ENCODE results near the gene SPHK2. TPM values are rescaled to one million over a fixed set of nuclear protein-coding genes. Genes with fewer than 3 reads are reported as not detected.

SPHK2 gene
- total and polyA plus RNA-seq, 11 donors = 5.6 to 13.1 (median 9.5) TPM

GRCh38 chr19:48595171-48595570 lies 24.1 kb upstream of the SPHK2 start:
- 85 to 90% (median 89%) methylated on average over 9 of the region's 9 CpGs for WGBS, 4 donors
- Histone ChIP-seq H3K4me1 (no peaks in the 10 kb centered on the region), H3K27me3 (peaks cover 0 to 12% (median 0%) of the 10 kb centered on the region in 9 donors), H3K4me3 (no peak overlapping the region), H3K36me3 (no peaks in the 10 kb centered on the region), H3K27ac (no peak overlapping the region), H3K9me3 (no peaks in the 10 kb centered on the region)
- ATAC-seq = no peak
- DNase-seq = no peak
- no peak for TF ChIP-seq POLR2A (IDR thresholded peaks at IDR 0.05)
- no peak for TF ChIP-seq CTCF (IDR thresholded peaks at IDR 0.05)
- intact Hi-C loops (cut with DNase I) = no loop called here

- intact Hi-C loops (cut with DNase I) = no loop called here
- Histone ChIP-seq H3K4me1 (no peaks in the 10 kb centered on the region), H3K36me3 (no peaks in the 10 kb centered on the region), H3K9me3 (no peaks in the 10 kb centered on the region), H3K4me3 (no peak overlapping the region), H3K27me3 (peaks cover 0 to 12% (median 0%) of the 10 kb centered on the region in 9 donors), H3K27ac (no peak overlapping the region)
- no peak for TF ChIP-seq CTCF (IDR thresholded peaks at IDR 0.05)
- TF ChIP-seq POLR2A (IDR thresholded peaks at IDR 0.05) = no peak
- no peak for DNase-seq
- 66 to 72% (median 67%) methylated on average over 6 of the region's 6 CpGs for WGBS, 4 donors
- peak in 1 of 4 donors; percentile 14 for ATAC-seq
Observed at GRCh38 chr19:48595833-48596232, 23.5 kb upstream of the SPHK2 start.

GRCh38 chr19:48596237-48596636 lies 23.1 kb upstream of the SPHK2 start:
- Histone ChIP-seq H3K27ac (no peak overlapping the region), H3K36me3 (no peaks in the 10 kb centered on the region), H3K4me1 (no peaks in the 10 kb centered on the region), H3K9me3 (no peaks in the 10 kb centered on the region), H3K4me3 (no peak overlapping the region), H3K27me3 (peaks cover 0 to 12% (median 0%) of the 10 kb centered on the region in 9 donors)
- DNase-seq (no peak), ATAC-seq (no peak)
- intact Hi-C loops (cut with DNase I) = no loop called here
- no peak for TF ChIP-seq CTCF (IDR thresholded peaks at IDR 0.05)
- WGBS, 4 donors = 84 to 89% (median 86%) methylated on average over 4 of the region's 4 CpGs

- ATAC-seq (no peak), DNase-seq (no peak)
- no peaks in the 10 kb centered on the region for H3K36me3 ChIP-seq
- intact Hi-C loops (cut with DNase I) = no loop called here
- H3K27me3 ChIP-seq = peaks cover 0 to 12% (median 0%) of the 10 kb centered on the region in 9 donors
- H3K27ac ChIP-seq = no peak overlapping the region
- 78 to 84% (median 80%) methylated on average over 34 to 39 of the region's 39 CpGs for WGBS, 4 donors
- H3K4me1 ChIP-seq = no peaks in the 10 kb centered on the region
- TF ChIP-seq CTCF (IDR thresholded peaks at IDR 0.05) = no peak
- no peaks in the 10 kb centered on the region for H3K9me3 ChIP-seq
- peak overlapping the region in 1 of 12 donors; percentile 3 for H3K4me3 ChIP-seq
Observed at GRCh38 chr19:48596679-48597465, 22.4 kb upstream of the SPHK2 start.
